ENCODE results near the gene ID2.
A peak's percentile ranks its signal among the peaks of the same experiment; 100 is the strongest.

The ID2 gene

DNA sequence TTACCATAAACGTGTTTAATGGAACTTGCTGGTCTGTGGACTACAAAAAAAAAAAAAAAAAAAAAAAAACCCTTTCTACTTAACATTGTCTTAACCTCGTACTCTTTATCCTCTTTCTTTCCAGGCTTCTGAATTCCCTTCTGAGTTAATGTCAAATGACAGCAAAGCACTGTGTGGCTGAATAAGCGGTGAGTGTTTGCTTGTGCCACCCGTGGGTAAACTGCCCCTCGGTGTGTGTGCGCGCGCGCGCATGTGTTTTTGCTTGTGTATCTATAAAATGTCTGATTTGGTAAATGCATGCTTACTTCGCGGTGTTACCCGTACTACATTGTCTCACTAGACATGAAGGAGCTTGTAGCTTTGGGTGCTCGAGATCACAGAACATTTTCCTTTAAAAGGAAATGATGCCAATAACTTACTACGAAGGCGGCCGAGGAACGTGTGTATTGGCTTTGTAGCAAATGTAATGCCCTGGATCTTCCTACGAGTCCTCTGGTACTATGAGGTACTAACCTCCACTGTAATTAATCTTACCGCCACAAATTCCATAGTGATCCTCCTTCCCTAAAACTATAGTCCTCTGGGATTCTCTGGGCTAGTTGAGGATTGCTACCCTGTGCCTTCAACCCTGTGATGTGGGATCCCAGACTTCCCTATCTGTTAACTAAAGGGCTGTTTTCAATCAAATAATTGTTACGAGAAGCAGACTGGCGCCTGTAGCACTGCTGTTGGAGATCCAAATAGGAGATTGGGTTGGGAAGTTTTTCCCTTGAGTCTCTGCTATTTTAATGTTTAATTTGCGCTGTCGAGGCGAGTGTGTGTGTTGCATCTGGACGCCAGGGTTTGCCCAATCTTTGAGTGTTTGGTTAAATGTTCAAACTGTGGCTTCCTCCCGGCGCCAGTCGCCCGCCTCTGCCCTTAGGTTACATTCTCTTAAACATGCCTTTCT, 1.1 kb downstream of the ID2 start:
- FAIRE-seq (no peak), DNase-seq (ENCODE audit: insufficient read length, low spot score) (no peak)

GRCh38 chr2:8684540-8684877, 2.7 kb downstream of the ID2 start:
- no peak for DNase-seq (ENCODE audit: insufficient read length, low spot score)
- FAIRE-seq, result no peak

DNA sequence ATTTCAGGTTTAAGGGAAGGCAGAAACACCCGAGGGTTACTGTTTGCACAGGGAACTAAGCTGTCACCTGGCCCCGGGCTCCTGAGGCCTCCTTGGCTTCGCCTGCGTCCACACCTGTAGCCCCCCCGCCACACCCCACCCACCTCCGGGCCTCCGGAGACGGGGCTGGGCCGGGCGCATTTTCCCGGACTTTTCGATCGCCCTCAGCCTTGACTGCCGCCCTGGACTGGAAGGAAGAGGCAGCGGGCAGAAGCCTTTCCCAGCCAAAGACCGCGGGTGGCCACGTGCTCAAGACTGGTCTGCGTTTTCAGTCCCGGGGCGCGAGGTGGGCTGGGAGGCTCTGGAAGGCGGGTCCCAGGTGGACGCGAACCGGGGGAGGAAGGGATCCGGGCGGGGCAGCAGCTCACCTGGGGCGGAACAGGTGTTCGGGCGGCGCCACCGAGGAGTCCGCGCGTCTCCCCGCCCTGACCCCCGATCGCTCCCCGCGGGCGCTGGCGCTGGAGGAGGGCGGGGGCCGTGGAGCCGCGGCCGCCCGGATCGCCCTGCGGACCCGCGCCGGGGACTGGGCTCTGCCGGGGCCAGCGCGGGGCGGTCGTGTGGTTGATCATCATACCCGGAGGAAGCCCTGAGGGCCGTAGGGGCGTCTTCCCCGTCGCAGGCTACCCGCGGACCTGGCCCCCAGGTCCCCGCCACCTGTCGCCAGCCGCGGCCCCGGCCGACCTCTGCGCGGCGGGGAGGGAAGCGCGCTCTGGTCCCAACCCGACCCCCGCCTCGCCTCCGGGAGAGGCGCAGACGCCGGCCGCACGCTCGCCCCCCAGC, 3.2 kb downstream of the ID2 start:
- DNase-seq (ENCODE audit: insufficient read length, low spot score), result no peak
- no peak for FAIRE-seq

DNA sequence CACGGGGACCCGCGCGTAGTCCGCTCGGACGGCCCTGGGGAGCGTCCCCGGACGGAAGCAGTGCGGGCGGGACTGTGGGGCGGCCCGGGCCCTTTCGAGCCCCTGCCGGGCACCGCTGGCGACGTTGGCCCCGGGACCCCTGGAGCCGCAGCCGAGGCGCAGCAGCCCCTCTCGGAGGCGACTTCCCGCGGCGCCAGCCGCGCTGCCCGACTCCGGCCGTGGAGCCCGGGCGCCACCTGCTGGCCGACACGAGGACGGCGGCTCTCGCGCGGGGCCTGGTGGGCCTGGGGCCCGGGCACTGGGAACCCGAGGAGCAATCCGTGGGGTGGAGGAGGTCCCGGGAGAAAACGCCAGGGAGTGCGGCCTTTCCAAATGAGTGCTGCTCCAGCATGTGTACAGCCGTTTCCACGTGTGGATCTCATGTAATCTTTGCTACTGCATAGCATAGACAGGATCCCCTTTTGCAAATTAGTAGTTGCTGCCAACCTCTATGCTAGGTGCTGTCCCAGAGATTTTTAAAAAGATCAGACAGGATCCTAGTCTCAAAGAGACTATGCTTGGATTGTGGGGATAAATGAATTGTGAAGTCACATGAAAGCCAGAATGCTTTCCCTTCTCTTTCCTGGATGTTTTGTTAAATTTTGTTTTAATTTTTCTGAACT, 4.0 kb downstream of the ID2 start:
- peak; percentile 63 for DNase-seq (ENCODE audit: insufficient read length, low spot score)

DNA sequence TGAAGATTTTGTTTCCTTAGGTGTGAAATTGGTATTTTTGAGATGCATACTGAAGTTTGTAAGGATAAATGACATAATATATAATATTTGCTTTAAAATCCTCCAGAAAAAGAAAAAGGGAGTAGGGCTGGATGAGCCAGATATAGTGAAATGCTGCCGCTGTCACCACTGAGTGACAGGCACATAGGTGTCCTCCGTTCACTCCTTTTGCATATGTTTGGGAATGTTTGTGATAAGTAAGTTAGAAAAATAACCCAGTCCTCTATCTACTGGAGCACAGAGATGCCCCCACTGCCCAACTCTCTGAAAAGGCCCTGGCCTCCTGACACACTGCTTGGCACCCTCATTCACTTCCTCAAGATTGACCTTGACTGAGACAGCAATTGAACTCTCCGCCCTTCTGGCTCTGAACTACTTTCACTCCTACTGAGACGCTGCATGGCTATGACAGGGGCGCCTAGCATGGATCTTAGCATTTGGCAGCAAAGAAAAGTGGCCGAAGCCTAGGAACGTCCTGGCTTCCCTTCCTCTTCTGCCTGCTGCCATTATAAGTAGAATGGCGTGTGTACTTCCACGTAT, 10.1 kb downstream of the ID2 start:
- FAIRE-seq (no peak), DNase-seq (ENCODE audit: insufficient read length, low spot score) (no peak)

More for the DNA sequence above, 4.0 kb downstream of the ID2 start:
- FAIRE-seq, result no peak

- DNase-seq (ENCODE audit: insufficient read length, low spot score), result no peak
- no peak for FAIRE-seq
These were observed 10.9 kb downstream of the ID2 start for GRCh38 chr2:8692783-8693156.

- FAIRE-seq (no peak), DNase-seq (ENCODE audit: insufficient read length, low spot score) (no peak)
These were observed 11.4 kb downstream of the ID2 start for GRCh38 chr2:8693157-8693821.

DNA sequence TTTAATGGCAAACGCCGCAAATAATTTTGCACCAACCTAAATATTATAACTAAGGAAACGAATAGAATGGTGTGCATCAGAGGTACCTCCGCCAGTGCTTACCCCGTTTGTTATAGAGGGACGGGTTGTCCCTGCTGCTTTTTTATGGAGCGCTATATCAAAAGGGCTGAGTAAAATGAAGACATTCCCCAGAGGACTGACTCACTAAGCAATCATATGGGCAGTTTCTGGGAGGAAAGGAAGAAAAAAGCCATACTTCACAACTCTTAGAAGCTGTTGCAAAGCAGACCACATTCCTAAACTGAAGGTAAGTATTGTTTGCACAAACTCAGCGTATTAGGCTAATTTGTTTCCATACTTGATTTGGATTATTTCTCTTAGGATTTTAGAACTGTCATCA, 12.9 kb downstream of the ID2 start:
- FAIRE-seq, result no peak
- DNase-seq (ENCODE audit: insufficient read length, low spot score), result no peak

DNA sequence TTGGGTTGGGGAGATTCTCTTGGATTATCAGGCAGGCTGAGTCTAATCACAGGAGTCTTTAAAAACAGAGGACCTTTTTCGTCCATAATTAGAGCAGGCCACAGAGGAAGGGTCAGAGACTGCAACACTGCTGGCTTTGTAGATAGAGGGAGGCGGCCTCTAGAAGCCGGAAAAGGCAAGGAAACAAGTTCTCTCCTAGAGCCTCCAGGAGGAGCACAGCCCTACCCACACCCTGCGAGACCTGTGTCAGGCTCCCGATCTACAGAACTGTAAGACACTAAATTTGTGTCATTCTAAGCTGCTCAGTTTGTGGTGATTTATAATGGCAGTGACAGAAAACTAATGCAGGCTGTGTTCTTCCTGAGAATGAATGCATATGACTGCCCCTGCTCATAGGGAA, 15.3 kb downstream of the ID2 start:
- FAIRE-seq, result no peak
- DNase-seq (ENCODE audit: insufficient read length, low spot score), result no peak

DNA sequence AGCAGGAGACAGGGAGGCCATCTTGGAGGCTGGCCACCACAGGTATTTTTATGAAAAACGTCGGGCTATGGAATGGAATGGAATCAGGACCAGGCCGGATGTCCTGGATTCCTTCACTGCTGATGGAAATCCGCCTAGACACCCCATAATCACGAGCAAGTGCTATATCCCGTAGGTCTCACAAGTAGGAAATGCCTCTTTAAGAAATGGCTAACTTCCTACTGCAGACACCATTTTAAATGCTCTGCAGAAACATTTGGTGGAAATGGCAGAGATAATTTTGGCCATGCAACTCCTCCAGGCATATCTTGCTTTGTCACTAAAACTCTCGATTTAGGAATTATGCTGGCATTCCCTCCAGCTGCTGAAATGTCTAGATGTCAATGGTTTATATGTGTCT, 18.0 kb downstream of the ID2 start:
- no peak for DNase-seq (ENCODE audit: insufficient read length, low spot score)
- no peak for FAIRE-seq

DNA sequence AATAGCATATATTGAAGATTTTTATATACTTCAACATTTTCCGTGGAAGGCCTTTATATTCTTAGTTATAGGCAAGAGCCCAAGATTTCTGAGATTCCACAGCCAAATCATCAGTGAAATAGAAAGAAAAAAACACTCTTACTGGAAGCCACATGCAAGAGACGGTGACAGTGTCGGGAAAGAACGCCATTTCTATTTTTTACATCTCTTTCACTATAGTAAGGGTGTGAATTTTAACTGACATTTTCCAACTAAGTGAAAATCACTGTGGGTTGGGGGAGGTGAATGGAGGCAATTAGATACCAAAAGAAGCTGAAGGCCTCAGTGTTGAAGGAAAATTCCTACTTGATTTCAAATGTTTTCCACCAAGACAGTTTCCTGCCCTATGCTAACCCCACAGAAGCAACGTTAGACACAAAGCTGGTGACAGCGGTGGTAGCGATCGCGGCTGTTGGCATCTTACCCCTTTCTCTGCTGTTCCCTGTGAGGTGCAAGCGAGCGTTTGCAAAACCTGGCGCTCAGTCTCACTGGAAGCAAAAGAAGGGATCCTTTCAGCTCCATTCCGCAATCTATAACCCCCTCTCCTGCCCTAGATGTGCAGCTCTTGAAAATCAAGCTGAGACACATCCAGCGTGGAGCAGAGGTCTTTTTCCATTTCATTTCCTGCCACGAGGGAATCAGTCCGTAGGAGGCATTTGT, 20.0 kb downstream of the ID2 start:
- no peak for FAIRE-seq
- DNase-seq (ENCODE audit: insufficient read length, low spot score), result no peak

GRCh38 chr2:8704906-8705305, 23.1 kb downstream of the ID2 start:
- DNase-seq (ENCODE audit: insufficient read length, low spot score), result no peak
- FAIRE-seq, result no peak

DNA sequence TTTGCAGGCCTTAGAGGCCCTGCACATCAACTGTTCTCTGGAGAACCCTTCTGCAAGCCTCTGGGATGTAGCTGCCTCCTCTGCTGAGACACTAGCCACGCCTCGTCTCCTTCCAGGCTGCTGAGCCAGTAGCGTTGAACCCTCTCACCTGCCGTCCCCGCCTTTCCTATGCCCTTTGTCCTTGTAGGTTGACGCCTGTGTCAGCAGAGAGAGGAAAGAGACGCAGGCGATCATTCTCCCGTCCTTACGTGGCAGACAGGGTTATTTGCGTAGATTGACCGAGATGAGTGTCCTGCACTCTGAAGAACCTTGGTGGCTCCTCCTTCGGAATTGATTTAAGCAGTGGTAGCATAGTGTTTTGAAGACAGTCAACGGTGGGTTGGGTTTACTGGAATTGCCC, 27.8 kb downstream of the ID2 start:
- no peak for DNase-seq (ENCODE audit: insufficient read length, low spot score)
- no peak for FAIRE-seq

DNA sequence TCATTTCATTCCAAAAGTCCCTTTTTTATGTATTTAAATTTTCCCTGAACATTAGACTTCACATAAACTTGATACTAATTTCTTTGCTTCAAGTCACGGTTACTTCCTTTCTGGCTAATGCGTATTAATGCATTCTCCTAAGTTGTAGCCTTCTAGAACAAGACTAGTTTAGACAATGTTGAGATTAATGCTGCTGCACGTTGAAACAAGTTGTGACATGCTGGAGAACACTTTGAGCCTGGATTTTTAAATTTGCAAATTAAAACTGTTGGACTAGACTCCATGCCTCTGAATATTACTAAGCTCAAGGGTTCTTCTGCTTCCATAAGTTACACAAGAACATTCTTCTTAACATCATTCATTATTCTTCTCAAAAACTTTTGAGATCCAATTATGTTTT, 29.1 kb downstream of the ID2 start:
- FAIRE-seq, result no peak

GRCh38 chr2:8714283-8714682, 32.4 kb downstream of the ID2 start:
- FAIRE-seq, result no peak
- DNase-seq (ENCODE audit: insufficient read length, low spot score), result no peak

More for the DNA sequence above, 29.1 kb downstream of the ID2 start:
- no peak for DNase-seq (ENCODE audit: insufficient read length, low spot score)

DNA sequence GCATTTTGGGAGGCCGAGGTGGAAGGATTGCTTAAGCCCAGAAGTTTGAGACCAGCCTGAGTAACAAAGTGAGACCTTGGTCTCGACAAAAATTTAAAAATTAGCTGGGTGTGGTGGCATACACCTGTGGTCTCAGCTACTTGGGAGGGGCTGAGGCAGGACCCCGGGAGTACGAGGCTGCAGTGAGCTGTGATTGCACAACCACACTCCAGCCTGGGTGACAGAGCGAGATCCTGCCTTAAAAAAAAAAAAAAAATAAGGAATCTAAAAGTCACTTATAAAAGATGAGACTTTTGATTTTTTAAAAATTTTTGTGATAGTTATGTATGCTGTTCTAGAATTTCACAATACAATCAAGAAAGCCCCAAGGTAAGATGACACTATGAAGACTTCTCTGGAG, 33.1 kb downstream of the ID2 start:
- DNase-seq (ENCODE audit: insufficient read length, low spot score), result no peak

DNA sequence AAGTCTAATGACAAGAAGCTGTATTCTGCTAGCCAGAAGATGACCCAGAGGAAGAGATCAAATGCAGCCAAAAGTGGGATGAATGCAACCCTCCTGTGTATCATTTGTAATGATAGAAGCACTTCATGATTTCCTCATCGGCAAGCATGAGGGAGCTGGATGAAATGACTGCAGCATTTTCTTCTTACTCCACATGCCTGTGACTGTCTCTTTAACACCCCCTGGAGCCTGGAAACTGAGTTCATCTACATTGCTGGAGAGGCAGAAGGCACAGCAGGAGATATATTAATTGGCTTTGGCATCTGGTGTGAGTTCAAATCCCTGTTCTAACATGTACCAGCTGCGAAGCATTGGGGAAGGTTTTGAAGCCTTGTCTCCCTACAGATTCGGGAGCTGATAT, 37.7 kb downstream of the ID2 start:
- FAIRE-seq (no peak), DNase-seq (ENCODE audit: insufficient read length, low spot score) (no peak)

More for the DNA sequence above, 33.1 kb downstream of the ID2 start:
- no peak for FAIRE-seq

- DNase-seq (ENCODE audit: insufficient read length, low spot score), result no peak
- FAIRE-seq, result no peak
These were observed 38.9 kb downstream of the ID2 start for GRCh38 chr2:8720741-8721140.

DNA sequence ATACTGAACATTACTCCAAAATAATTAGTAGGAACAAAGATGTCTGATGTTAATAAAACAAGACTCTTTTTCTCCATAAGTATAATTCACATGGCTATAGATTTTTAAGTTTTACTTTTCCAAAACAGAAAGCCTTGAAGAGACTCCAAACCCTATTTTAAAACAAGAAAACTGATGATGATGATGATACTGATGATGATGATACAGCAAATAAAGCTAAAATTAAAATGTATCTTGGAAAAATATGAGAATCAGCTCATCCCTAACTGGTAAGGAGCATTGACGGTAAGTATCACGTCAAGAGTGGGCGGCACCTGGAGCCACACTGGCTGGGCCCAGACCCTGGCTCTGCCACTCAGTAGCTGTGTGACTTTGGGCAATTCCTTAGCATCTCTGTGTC, 39.6 kb downstream of the ID2 start:
- no peak for DNase-seq (ENCODE audit: insufficient read length, low spot score)
- no peak for FAIRE-seq

GRCh38 chr2:8722986-8723385, 41.1 kb downstream of the ID2 start:
- FAIRE-seq (no peak), DNase-seq (ENCODE audit: insufficient read length, low spot score) (no peak)
